Erythroblast (primary cell): ENCODE results near the gene ADAMTS18.

Source experiments
- DNase-seq, 2 experiments: peaks; one replicate each; lab custom pipeline; 2025; lab: John Stamatoyannopoulos, UW
- GATA1 ChIP-seq: IDR thresholded peaks from 2 replicates; pipeline ENCODE4 v1.6.1; 2011; ENCODE audit warnings: low read depth, mild to moderate bottlenecking, control low read depth, low read length, moderate library complexity
- POLR2A ChIP-seq: IDR thresholded peaks from 2 replicates; pipeline ENCODE4 v1.6.1; 2011; ENCODE audit warnings: mild to moderate bottlenecking, low read length

Gene ADAMTS18

DNA sequence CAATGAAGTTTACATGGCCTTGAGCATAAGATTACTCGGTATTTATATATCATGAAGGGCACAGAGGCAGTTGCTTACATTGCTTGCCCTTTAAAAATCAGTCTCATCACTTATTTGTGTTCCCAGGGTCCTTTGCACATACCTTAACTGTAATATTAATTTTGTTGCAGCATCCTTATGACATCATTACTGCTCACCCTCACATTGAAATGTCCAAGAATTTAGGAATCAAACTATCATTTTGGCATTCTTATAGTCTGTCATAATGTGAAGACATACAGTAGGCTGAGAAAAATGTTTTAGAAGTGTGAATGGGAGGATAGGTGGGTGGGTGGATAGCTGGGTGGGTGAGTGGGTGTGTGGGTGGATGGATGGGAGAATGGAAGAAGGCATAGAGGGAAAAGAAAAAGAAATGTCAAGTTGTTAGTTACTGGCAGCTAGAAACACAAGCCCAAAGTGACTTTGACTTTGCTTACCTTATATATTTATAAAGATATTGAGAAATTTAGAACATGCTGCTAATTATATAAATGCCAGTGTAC, 17.8 kb downstream of the ADAMTS18 start:
- TF ChIP-seq GATA1 (no peak), POLR2A (no peak)
- DNase-seq: no peak

- TF ChIP-seq GATA1 (no peak), POLR2A (no peak)
- no peak for DNase-seq
Measured at GRCh38 chr16:77414752-77415231, 20.0 kb downstream of the ADAMTS18 start.

- DNase-seq: no peak
- TF ChIP-seq GATA1 (no peak), POLR2A (no peak)
Measured at GRCh38 chr16:77410449-77410848, 24.4 kb downstream of the ADAMTS18 start.

GRCh38 chr16:77409311-77409710, 25.5 kb downstream of the ADAMTS18 start:
- DNase-seq: no peak

DNA sequence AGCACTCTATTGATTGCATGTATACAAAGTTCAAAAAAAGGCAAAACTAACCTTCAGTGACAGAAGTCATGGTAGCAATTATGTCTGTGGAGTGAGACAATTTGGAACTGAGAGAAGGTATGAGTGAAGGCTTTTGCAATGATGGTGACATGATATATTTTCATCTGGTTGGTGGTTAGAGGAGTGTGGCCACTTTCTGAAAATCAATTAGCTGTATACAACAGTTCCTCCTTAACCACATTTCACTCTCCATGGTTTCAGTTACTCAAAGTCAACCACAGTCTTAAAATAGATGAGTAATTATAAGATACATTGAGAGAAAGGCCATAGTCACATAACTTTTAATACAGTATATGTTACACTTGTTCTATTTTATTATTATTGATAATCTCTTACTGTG, 26.2 kb downstream of the ADAMTS18 start:
- TF ChIP-seq GATA1 (no peak), POLR2A (no peak)
- DNase-seq: no peak

More at GRCh38 chr16:77409311-77409710, 25.5 kb downstream of the ADAMTS18 start:
- no peak for TF ChIP-seq POLR2A
- no peak for TF ChIP-seq GATA1

GRCh38 chr16:77406680-77407079, 28.2 kb downstream of the ADAMTS18 start:
- TF ChIP-seq GATA1 (no peak), POLR2A (no peak)
- no peak for DNase-seq

DNA sequence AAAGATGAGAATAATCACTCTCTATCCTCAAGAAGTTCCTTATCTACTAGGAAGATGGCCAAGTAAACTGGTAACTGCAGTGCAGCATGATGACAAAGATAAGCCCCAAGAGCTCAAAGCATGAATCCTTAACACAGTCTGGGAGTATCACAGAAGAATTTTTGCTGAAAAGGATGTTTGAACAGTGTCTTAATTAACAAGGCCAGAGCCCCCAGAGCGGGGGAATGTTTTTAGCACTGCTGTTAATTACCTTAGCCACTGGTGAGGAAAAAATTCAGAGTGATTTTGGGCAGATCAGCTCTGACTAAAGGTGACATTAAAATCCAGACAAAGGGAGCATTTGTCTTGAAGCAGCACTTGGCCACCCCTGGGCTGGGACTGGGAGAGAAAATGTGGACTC, 30.1 kb downstream of the ADAMTS18 start:
- DNase-seq: no peak
- no peak for TF ChIP-seq GATA1
- no peak for TF ChIP-seq POLR2A

DNA sequence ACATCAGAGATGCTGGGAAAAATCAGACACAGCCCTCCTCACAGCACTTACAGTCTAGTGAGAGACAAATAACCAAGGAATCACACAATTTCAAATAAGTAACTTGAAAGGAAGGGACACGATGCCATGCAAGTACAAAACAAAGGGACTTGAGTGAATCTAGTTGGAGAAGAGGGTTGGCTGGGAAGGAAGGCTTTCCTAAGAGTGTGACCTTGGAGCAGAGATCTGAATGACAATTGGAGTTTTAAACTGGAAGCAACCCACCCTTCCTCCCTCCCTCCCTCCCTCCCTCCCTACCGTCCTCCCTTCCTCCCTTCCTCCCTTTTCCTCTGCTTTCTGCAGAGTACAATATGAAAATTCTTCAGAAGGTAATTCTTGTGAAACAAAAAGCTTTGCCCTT, 31.1 kb downstream of the ADAMTS18 start:
- no peak for DNase-seq
- no peak for TF ChIP-seq POLR2A
- no peak for TF ChIP-seq GATA1

DNA sequence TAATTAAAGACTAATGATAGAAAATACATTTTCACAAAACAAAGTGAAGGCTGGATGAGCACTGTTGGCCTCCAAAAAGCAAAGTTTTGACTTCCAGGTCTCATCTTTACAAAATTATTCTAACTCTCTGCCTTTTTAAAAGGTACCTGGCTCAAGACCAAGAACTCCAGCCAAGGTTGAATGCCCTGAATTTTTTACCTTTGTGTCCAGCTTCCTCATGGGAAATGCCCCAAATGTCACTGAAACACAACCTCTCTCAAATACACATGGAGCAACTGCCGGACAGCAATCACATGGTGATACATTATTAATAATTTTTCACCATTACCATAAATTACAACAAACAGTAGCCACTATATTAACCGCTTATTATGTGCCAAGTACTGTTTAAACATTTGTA, 32.2 kb downstream of the ADAMTS18 start:
- TF ChIP-seq GATA1: no peak
- TF ChIP-seq POLR2A: no peak
- no peak for DNase-seq

GRCh38 chr16:77402118-77402517, 32.7 kb downstream of the ADAMTS18 start:
- no peak for DNase-seq
- no peak for TF ChIP-seq GATA1
- no peak for TF ChIP-seq POLR2A

DNA sequence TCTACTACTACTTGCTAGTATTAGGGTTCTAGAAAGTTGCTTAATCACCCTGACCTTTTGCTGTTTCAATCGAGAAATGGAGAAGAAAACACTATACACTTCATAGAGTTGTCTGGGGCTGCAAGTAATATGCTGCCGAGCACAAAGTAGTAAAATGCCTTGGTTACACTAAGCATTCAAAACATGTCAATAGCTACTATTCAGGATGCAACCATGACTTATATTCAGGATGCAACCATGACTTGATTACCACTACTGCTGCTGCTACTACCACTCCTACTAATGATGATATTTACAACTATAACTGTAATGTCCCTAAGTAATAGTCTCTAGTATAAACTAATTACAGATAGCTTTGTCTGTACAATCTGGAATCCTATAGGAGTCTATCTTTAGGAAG, 35.3 kb downstream of the ADAMTS18 start:
- TF ChIP-seq GATA1: no peak
- no peak for TF ChIP-seq POLR2A
- no peak for DNase-seq

GRCh38 chr16:77399066-77399465, 35.8 kb downstream of the ADAMTS18 start:
- DNase-seq: no peak
- TF ChIP-seq POLR2A: no peak
- TF ChIP-seq GATA1: no peak

GRCh38 chr16:77398495-77398894, 36.3 kb downstream of the ADAMTS18 start:
- TF ChIP-seq POLR2A (no peak), GATA1 (no peak)
- DNase-seq: no peak

DNA sequence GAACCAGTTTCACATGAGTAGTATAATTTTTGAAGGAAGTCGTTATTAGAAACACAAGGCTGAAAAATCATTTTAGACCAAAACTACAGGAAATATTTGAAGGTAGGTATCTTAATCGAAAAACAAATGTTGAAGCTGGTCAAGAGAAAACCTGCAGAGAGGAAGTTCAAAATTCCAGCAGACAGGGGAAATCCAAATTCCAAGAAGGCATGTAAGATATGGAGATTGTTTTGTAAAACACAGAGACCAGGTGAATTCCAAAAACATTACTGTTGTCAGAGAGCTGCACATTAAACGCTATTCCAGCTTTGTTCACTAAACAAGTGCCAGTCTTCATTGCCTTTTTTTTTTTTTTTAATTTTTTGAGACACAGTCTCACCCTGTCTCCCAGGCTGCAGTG, 38.4 kb downstream of the ADAMTS18 start:
- TF ChIP-seq GATA1: no peak
- TF ChIP-seq POLR2A: no peak
- DNase-seq: no peak

DNA sequence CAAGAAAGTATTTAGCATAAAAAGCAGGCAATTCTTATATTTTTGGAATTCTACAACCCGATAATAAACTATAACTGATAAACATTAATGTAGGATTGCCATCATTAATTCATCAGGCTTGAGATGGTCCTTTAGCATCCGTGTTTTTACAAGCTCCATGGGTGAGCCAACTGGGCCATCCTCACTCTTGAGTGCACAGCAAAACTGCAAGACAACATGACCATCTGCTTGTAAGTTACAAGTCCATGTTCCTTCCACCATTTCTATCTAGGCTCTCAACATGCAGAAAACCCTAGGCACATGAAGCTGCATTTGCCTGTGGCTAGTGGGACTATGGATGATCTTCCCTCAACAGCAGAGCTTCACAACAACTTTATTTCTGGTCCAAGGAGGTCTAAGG, 40.1 kb downstream of the ADAMTS18 start:
- TF ChIP-seq POLR2A: no peak
- no peak for DNase-seq

DNA sequence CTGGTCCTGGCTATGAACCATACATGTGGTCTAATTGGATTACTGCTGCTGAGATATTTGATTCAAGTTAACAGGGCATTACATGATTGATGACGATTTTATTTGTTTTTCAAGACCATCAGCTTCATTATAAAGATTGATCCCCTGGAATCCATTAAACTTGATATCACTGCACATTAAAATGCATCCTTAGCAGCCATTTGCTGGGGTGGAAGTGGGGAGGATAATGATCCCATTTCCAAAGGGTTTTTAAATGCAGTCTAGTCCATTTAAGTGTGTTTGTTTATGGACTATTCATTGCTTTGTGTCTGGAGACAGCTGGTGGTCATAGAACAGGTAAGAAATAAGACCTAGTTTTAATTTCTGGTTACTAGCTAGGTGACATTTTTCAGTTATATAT, 40.9 kb downstream of the ADAMTS18 start:
- no peak for TF ChIP-seq POLR2A
- no peak for TF ChIP-seq GATA1
- no peak for DNase-seq
